RWPE2 (cell line): ENCODE results near the gene PDIA5.

Source experiments
- ATAC-seq: fragments of 200-7000 bp; cut with Tn5 transposase; 3 replicates; pipeline ENCODE4 v1.9.1; 2021; ENCODE audit warnings: low read depth
- DNase-seq: peaks from one replicate; pipeline ENCODE4 v3.0.0-alpha.2; 2020; ENCODE audit warnings: low spot score
- H3K27ac ChIP-seq: fragments of 450-650 bp; 2 replicates; pipeline ENCODE4 v1.5.1; 2017; ENCODE audit warnings: mild to moderate bottlenecking; ENCODE audit not compliant: poor library complexity, severe bottlenecking
- H3K27me3 ChIP-seq: fragments of 250-450 bp; sonication (Bioruptor Pico); 2 replicates; pipeline ENCODE4 v1.5.1; 2021; ENCODE audit warnings: mild to moderate bottlenecking, moderate library complexity; ENCODE audit not compliant: insufficient read depth, poor library complexity, severe bottlenecking
- H3K36me3 ChIP-seq: fragments of 250-450 bp; sonication (Bioruptor Pico); 2 replicates; pipeline ENCODE4 v1.5.1; 2020; ENCODE audit warnings: low read depth, mild to moderate bottlenecking, moderate library complexity
- H3K4me1 ChIP-seq: fragments of 250-450 bp; sonication (Bioruptor Pico); 2 replicates; pipeline ENCODE4 v1.5.1; 2021; ENCODE audit warnings: mild to moderate bottlenecking, moderate library complexity; ENCODE audit not compliant: insufficient read depth, poor library complexity, severe bottlenecking
- H3K4me3 ChIP-seq: fragments of 250-450 bp; sonication (Bioruptor Pico); 2 replicates; pipeline ENCODE4 v1.5.1; 2021; ENCODE audit warnings: mild to moderate bottlenecking, moderate library complexity; ENCODE audit not compliant: severe bottlenecking
- H3K9me3 ChIP-seq: fragments of 250-450 bp; sonication (Bioruptor Pico); 2 replicates; pipeline ENCODE4 v1.5.1; 2021; ENCODE audit warnings: mild to moderate bottlenecking, moderate library complexity; ENCODE audit not compliant: severe bottlenecking
- CTCF ChIP-seq: fragments of 450-650 bp; IDR thresholded peaks from one replicate; pipeline ENCODE4 v1.5.1; 2017; ENCODE audit warnings: mild to moderate bottlenecking, moderate library complexity; ENCODE audit not compliant: poor library complexity, severe bottlenecking

The PDIA5 gene

GRCh38 chr3:123129532-123129931 lies 62.7 kb downstream of the PDIA5 start:
- no peaks in the 10 kb centered on the region for H3K9me3 ChIP-seq
- ATAC-seq (no peak), DNase-seq (no peak)
- H3K36me3 ChIP-seq: peaks cover 83% of the 10 kb centered on the region
- no peak for TF ChIP-seq CTCF
- H3K27me3 ChIP-seq: no peaks in the 10 kb centered on the region
- H3K4me3 ChIP-seq: no peak overlapping the region
- H3K27ac ChIP-seq: no peak overlapping the region
- H3K4me1 ChIP-seq: no peaks in the 10 kb centered on the region

- Histone ChIP-seq H3K4me1 (no peaks in the 10 kb centered on the region), H3K27ac (no peak overlapping the region), H3K36me3 (peaks cover 76% of the 10 kb centered on the region), H3K9me3 (no peaks in the 10 kb centered on the region), H3K4me3 (no peak overlapping the region), H3K27me3 (no peaks in the 10 kb centered on the region)
- TF ChIP-seq CTCF: no peak
- no peak for ATAC-seq
- no peak for DNase-seq
Measured at GRCh38 chr3:123130079-123130750, 63.4 kb downstream of the PDIA5 start.

- Histone ChIP-seq H3K27me3 (no peaks in the 10 kb centered on the region), H3K9me3 (no peaks in the 10 kb centered on the region), H3K4me3 (no peak overlapping the region), H3K36me3 (peaks cover 72% of the 10 kb centered on the region), H3K27ac (no peak overlapping the region), H3K4me1 (no peaks in the 10 kb centered on the region)
- no peak for TF ChIP-seq CTCF
- DNase-seq (no peak), ATAC-seq (no peak)
Measured at GRCh38 chr3:123134671-123135070, 67.8 kb downstream of the PDIA5 start.

GRCh38 chr3:123137001-123137400 lies 70.2 kb downstream of the PDIA5 start:
- H3K9me3 ChIP-seq: no peaks in the 10 kb centered on the region
- ATAC-seq: no peak
- no peak for DNase-seq
- no peaks in the 10 kb centered on the region for H3K4me1 ChIP-seq
- H3K27me3 ChIP-seq: no peaks in the 10 kb centered on the region
- no peak overlapping the region for H3K4me3 ChIP-seq
- H3K27ac ChIP-seq: no peak overlapping the region
- H3K36me3 ChIP-seq: peaks cover 50% of the 10 kb centered on the region
- TF ChIP-seq CTCF: no peak

GRCh38 chr3:123138839-123139444 lies 72.1 kb downstream of the PDIA5 start:
- Histone ChIP-seq H3K9me3 (no peaks in the 10 kb centered on the region), H3K36me3 (peaks cover 38% of the 10 kb centered on the region), H3K4me3 (no peak overlapping the region), H3K4me1 (no peaks in the 10 kb centered on the region), H3K27me3 (no peaks in the 10 kb centered on the region), H3K27ac (no peak overlapping the region)
- no peak for TF ChIP-seq CTCF
- ATAC-seq (no peak), DNase-seq (no peak)
